GM12874 (cell line): ENCODE data around the gene SARDH.

ENCODE experiments used
- TF ChIP-seq, protein P1 (sequence below): IDR thresholded peaks from 2 replicates; pipeline ENCODE4 v1.5.1; 2011; ENCODE audit warnings: low read depth, mild to moderate bottlenecking, control low read depth, low read length, moderate library complexity; ENCODE audit not compliant: insufficient read depth

SARDH gene

DNA sequence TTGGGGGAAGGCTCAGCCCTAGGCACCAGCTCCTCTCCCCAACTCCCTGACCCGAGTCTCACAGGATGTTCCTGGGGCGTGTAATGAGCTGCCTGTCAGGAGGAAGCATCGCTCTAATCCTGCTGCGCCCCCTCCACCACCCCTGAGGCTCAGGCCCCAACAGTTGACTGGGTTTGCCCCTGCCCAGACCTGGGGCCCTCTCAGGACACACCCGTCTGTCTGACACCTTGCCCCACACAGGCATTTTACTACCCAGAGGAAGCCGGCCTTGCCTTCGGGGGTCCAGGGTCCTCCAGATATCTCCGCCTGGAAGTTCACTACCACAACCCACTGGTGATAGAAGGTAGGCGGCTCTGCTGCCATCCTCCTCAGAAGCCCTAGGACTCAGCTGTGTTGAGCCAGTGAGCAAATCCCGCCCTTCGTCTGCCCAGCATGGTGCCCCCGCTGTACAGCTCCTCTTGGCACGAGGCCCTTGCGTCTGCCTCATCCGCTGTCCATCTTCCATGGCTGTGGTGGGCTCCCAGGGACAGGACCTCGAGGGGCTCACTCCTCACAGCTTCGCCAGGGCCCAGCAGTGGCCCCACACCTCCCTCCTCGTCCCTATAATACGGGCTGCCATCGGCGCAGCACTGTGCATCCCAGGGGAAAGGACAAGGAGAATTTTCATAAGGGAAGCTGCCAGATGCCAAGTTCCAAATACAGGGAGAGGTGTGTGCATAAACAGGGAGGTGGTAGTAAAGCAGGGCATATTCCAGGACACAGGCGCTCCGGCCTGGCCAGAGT, 94.0 kb downstream of the SARDH start:
- TF ChIP-seq, protein P1, sequence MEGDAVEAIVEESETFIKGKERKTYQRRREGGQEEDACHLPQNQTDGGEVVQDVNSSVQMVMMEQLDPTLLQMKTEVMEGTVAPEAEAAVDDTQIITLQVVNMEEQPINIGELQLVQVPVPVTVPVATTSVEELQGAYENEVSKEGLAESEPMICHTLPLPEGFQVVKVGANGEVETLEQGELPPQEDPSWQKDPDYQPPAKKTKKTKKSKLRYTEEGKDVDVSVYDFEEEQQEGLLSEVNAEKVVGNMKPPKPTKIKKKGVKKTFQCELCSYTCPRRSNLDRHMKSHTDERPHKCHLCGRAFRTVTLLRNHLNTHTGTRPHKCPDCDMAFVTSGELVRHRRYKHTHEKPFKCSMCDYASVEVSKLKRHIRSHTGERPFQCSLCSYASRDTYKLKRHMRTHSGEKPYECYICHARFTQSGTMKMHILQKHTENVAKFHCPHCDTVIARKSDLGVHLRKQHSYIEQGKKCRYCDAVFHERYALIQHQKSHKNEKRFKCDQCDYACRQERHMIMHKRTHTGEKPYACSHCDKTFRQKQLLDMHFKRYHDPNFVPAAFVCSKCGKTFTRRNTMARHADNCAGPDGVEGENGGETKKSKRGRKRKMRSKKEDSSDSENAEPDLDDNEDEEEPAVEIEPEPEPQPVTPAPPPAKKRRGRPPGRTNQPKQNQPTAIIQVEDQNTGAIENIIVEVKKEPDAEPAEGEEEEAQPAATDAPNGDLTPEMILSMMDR, result no peak

DNA sequence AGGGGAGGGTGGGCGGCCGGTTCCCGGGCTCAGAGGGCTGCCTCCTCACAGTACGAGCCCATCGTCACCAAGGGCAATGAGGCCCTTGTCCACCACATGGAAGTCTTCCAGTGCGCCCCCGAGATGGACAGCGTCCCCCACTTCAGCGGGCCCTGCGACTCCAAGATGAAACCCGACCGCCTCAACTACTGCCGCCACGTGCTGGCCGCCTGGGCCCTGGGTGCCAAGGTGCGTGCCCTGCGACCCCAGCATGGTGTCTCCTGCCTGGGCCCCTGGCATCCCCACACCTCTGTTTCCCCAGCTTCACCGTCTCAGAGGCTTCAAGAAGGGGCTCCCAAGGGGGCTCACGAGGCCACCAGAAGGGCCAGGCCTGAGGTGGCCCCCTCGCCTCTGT, 94.8 kb downstream of the SARDH start:
- TF ChIP-seq, protein P1, result no peak

DNA sequence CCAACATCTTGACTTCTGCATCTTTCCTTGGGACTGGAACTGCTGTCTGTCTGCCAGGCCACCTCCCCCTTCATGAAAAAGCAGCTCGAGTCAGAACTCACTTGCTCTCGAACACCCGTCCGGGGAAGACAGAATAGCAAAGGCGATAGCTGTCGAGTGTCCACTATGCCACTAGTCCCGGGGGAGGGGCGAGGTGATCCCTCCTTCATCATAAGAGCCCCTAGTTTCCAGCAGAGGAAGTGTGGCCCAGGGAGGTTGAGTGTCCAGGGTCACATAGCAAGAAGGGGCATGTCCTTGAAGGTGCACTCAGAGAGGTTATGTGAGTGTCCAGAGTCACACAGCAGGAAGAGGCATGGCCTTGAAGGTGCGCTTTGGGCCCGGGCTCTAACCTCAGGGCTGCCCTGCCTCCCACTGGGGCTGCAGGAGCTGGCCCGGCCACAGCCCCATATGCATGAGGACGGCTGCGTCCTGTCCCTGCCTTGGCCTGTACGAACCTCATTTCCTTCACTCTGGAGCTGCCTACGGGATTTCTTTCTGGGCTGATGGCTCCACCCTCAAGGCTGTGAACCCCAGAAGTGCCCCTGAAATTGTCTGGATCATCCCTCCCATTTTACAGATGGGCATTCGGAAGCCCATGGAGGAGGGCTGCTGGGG, 95.3 kb downstream of the SARDH start:
- TF ChIP-seq, protein P1, result no peak

DNA sequence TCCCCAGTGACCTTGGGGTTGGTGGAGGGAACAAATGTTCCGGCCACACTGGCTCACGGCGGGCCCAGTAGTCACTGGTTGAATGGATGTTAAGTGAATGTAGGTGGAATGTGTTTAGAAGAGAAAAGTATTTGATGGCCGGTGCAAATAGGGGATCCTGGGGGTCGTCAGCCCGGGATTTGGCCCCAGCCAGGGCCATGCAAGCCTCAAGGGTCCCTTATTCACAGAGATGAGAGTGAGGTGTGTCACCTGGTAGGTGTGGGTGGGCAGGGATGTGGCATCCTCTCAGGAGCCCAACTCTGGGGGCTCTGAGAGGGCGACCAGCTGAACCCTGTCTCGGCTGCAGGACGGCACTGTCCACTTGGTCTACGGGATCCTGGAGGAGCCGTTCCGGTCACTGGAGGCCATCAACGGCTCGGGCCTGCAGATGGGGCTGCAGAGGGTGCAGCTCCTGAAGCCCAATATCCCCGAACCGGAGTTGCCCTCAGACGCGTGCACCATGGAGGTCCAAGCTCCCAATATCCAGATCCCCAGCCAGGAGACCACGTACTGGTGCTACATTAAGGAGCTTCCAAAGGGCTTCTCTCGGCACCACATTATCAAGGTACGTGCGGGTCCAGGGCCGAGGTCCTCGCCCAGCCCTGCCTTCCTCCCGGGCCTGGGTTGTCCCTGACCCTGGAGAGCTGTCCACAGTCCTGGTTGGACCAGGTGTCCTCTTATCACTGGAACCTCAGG, 96.1 kb downstream of the SARDH start:
- TF ChIP-seq, protein P1, result no peak

DNA sequence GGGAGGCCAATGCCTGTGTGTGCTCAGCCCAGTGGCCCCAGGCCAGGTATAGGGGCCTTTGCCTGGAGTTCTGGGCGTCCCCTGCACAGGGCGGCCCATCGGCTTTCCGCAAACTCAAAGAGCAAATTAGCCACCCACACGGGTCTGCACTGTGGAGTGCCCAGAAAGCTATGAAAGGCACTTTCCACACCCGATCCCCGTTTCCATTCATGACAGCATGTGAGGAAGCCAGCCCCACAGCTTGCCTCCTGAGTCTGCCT, 96.8 kb downstream of the SARDH start:
- TF ChIP-seq, protein P1, result no peak

DNA sequence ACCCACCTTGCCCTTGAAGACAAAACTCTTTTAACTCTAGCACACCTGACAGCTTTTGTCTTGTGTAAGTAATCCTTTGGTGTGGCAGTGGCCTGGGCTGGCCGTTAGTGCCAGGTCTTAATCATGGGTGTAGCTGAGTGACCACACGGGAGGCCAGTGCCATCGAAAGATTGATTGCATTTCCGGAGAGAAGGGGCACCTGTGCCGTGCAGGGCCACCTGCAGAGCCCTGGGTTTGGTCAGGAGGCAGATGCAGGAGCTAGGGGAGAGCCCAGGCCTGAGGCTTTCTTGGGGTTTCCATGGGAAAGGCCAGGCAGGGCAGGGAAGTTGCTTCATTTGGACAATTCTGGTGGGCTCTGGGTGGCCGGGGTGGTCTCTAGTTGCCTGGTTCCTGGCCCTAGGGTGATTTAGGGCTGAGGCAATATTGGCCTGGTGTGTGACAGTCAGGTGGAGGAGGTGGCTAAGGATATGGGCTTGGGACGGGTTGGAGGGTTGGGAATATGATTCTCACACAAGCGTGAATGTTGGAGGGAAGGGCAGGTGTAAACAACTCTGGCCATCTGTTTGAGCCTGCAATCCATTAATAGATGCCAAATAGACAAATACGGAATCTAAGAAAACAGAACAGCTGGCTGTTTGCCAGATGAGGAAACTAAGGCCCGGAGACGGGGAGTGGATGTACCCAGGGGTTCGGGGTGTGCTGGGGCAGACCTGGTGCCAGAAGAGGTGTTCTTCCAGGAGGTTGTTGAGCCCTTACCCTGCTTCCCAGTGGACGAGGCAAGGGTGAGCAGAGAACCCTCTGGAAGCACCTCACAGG, 97.4 kb downstream of the SARDH start:
- TF ChIP-seq, protein P1, result no peak

DNA sequence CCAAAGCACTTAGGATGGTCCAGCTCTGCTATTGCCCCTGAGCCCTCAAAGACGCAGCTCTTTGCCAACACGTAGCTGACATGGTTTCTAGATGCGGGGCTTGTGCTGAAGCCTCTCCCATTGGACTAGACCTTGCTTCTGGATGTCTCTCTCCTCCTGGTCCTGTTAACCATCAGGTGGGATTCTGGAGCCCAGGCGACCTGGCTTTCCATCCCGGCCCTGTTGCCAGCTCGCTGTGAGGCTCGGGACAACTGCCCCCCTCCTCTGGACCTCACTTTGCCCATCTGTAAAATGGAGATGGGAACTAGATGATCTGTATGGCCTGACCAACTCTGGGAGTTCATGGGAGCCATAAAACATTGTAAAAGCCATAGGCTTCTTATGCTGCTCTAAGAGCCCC, 98.0 kb downstream of the SARDH start:
- TF ChIP-seq, protein P1, result no peak
